Colonic mucosa (tissue), 4 donors: ENCODE results near the gene KCTD3. TPM values are rescaled to one million over a fixed set of nuclear protein-coding genes. Genes with fewer than 3 reads are reported as not detected.

Experiments used
- DNase-seq: peaks from one replicate; pipeline ENCODE4 v3.0.0-alpha.2; 2020
- H3K27ac ChIP-seq: fragments of 200-600 bp; one replicate; pipeline ENCODE4 v1.8.0; 2021
- H3K27me3 ChIP-seq: fragments of 200-600 bp; one replicate; pipeline ENCODE4 v1.8.0; 2021
- H3K36me3 ChIP-seq: fragments of 200-600 bp; one replicate; pipeline ENCODE4 v1.8.0; 2021
- H3K4me1 ChIP-seq: fragments of 200-600 bp; one replicate; pipeline ENCODE4 v1.8.0; 2021; ENCODE audit warnings: mild to moderate bottlenecking
- H3K4me3 ChIP-seq: fragments of 200-600 bp; one replicate; pipeline ENCODE4 v1.8.0; 2021
- H3K9ac ChIP-seq, 2 donors: one replicate each; pipeline ENCODE4 v1.7.0; 2013; ENCODE audit warnings: control low read depth in 2 of 2, low read depth in 2 of 2, low read length in 2 of 2
- H3K9me3 ChIP-seq: fragments of 200-600 bp; one replicate; pipeline ENCODE4 v1.8.0; 2021
- CTCF ChIP-seq: fragments of 200-600 bp; IDR thresholded peaks from one replicate; pipeline ENCODE4 v1.8.0; 2022; ENCODE audit warnings: antibody characterized with exemption, mild to moderate bottlenecking
- intact Hi-C: fragments of 100-400 bp; cut with DNase I; formaldehyde crosslinking; loops from one replicate; pipeline ENCODE4 v1.14.1; 2022
- total RNA-seq, 2 donors: library from RNA; stranded (reverse); fragmentation: NEBNext Ultra II Directional in 1 of 2; extraction: Animal tissue kit (Norgen Biotek cat#: 25700) in 1 of 2; gene quantifications; one replicate each; pipeline ENCODE4 v1.2.1, GENCODE V29; 2021
- donor health status: healthy.
- donor health status: DM: no; HTN: no; CAD: no.
- donor health status: DM: no; HTN: no; CAD: no.

The KCTD3 gene
- total RNA-seq, 2 donors from 2014 or later, result 33.6 to 50.9 TPM

GRCh38 chr1:215636258-215636965, 69.3 kb downstream of the KCTD3 start:
- DNase-seq, result peak; percentile 48
- H3K36me3 ChIP-seq, result no peaks in the 10 kb centered on the region
- no peak for TF ChIP-seq CTCF
- intact Hi-C loops, result no loop called here
- peak overlapping the region in 1 of 2 donors; percentile 43 for H3K9ac ChIP-seq
- no peaks in the 10 kb centered on the region for H3K27me3 ChIP-seq
- H3K4me1 ChIP-seq, result no peaks in the 10 kb centered on the region
- no peaks in the 10 kb centered on the region for H3K9me3 ChIP-seq
- H3K27ac ChIP-seq, result peak overlapping the region; percentile 92
- H3K4me3 ChIP-seq, result no peak overlapping the region

- Histone ChIP-seq H3K27me3 (no peaks in the 10 kb centered on the region), H3K4me3 (no peak overlapping the region), H3K27ac (peak overlapping the region; percentile 92), H3K9ac (peak overlapping the region in 1 of 2 donors; percentile 23), H3K36me3 (no peaks in the 10 kb centered on the region), H3K4me1 (no peaks in the 10 kb centered on the region), H3K9me3 (no peaks in the 10 kb centered on the region)
- peak; percentile 45 for DNase-seq
- no peak for TF ChIP-seq CTCF
- intact Hi-C loops, result no loop called here
Measured at GRCh38 chr1:215637041-215637573, 70.0 kb downstream of the KCTD3 start.

GRCh38 chr1:215640429-215641148, 73.5 kb downstream of the KCTD3 start:
- Histone ChIP-seq H3K4me1 (no peaks in the 10 kb centered on the region), H3K27ac (no peak overlapping the region), H3K4me3 (no peak overlapping the region), H3K36me3 (no peaks in the 10 kb centered on the region), H3K27me3 (no peaks in the 10 kb centered on the region), H3K9ac (no peak overlapping the region), H3K9me3 (no peaks in the 10 kb centered on the region)
- no peak for TF ChIP-seq CTCF
- intact Hi-C loops, result no loop called here
- DNase-seq, result no peak

GRCh38 chr1:215643592-215644321, 76.7 kb downstream of the KCTD3 start:
- intact Hi-C loops, result no loop called here
- Histone ChIP-seq H3K9ac (no peak overlapping the region), H3K27ac (no peak overlapping the region), H3K27me3 (no peaks in the 10 kb centered on the region), H3K4me1 (no peaks in the 10 kb centered on the region), H3K36me3 (no peaks in the 10 kb centered on the region), H3K4me3 (no peak overlapping the region), H3K9me3 (no peaks in the 10 kb centered on the region)
- no peak for DNase-seq
- no peak for TF ChIP-seq CTCF

GRCh38 chr1:215645182-215645581, 78.1 kb downstream of the KCTD3 start:
- no peak for TF ChIP-seq CTCF
- Histone ChIP-seq H3K4me3 (no peak overlapping the region), H3K27ac (no peak overlapping the region), H3K9me3 (no peaks in the 10 kb centered on the region), H3K36me3 (no peaks in the 10 kb centered on the region), H3K9ac (no peak overlapping the region), H3K27me3 (no peaks in the 10 kb centered on the region), H3K4me1 (no peaks in the 10 kb centered on the region)
- intact Hi-C loops, result no loop called here
- DNase-seq, result no peak
